ENCODE data around the gene RBM20. TPM values are rescaled to one million over a fixed set of nuclear protein-coding genes. Genes with fewer than 3 reads are reported as not detected.

Gene RBM20
- total RNA-seq, 1 experiment from 2014 or later = 0.17 TPM

- Histone ChIP-seq H2AK5ac (ENCODE audit: insufficient read length, low read length) (no peak overlapping the region), H4K91ac (ENCODE audit: insufficient read length, low read depth, low read length) (no peak overlapping the region), H3K79me1 (ENCODE audit: insufficient read depth, low read depth, low read length, poor library complexity, severe bottlenecking) (no peaks in the 10 kb centered on the region), H3T11ph (ENCODE audit: low read length) (no peak overlapping the region), H3K4me1 (ENCODE audit: insufficient read depth, low read length) (peaks cover 5% of the 10 kb centered on the region; the same call in 1 of the 2 replicates), H3K9ac (ENCODE audit: extremely low read depth, insufficient read length, low read length) (no peak overlapping the region), H3K27me3 (ENCODE audit: insufficient read depth, low read length) (no peaks in the 10 kb centered on the region), H4K20me1 (ENCODE audit: control insufficient read depth, insufficient read depth, insufficient read length) (no peaks in the 10 kb centered on the region), H4K8ac (replicated peaks; ENCODE audit: insufficient read length, low read depth, low read length) (no peak overlapping the region), H3K79me2 (ENCODE audit: insufficient read depth, low read length) (no peaks in the 10 kb centered on the region), H3K4ac (ENCODE audit: low read depth, low read length) (no peak overlapping the region), H2BK120ac (ENCODE audit: low read depth, low read length, poor library complexity, severe bottlenecking) (no peak overlapping the region), H2BK5ac (ENCODE audit: insufficient read length, low read length) (no peak overlapping the region), H2BK12ac (ENCODE audit: insufficient read length, low read depth, low read length) (no peak overlapping the region), H2BK15ac (ENCODE audit: low read depth, low read length) (no peak overlapping the region), H3K27ac (ENCODE audit: insufficient read length, low read depth, low read length) (no peak overlapping the region), H3K23ac (ENCODE audit: insufficient read length, low read depth, low read length) (no peak overlapping the region), H3K23me2 (ENCODE audit: insufficient read length, low read depth, low read length, poor library complexity, severe bottlenecking) (no peaks in the 10 kb centered on the region), H3K56ac (ENCODE audit: insufficient read length, low read depth, low read length) (no peak overlapping the region), H4K5ac (ENCODE audit: insufficient read length, low read depth, low read length) (no peak overlapping the region), H2AFZ (ENCODE audit: low read length) (no peak overlapping the region), H3K9me3 (ENCODE audit: control insufficient read depth, low read depth, low read length) (no peaks in the 10 kb centered on the region), H3K18ac (ENCODE audit: insufficient read length, low read depth, low read length) (no peak overlapping the region), H3K4me2 (ENCODE audit: insufficient read depth, insufficient read length, low read length) (no peak overlapping the region), H3K14ac (ENCODE audit: insufficient read depth, low read length) (no peak overlapping the region), H2BK20ac (ENCODE audit: low read depth, low read length, poor library complexity, severe bottlenecking) (no peak overlapping the region)
- H3K27ac Mint-ChIP-seq = no peak overlapping the region
- no peak for DNase-seq
- H3K4me1 Mint-ChIP-seq = peaks cover 5 to 9% of the 10 kb centered on the region in 2 experiments; a peak in 3 of 4 replicates
- H3K36me3 Mint-ChIP-seq (ENCODE audit: insufficient read depth in 1 of 3, low read depth in 3 of 3) = no peaks in the 10 kb centered on the region
- WGBS (ENCODE audit: extremely low coverage, insufficient read length, low lambda C conversion rate) = no CpG with 5 or more reads among the region's 6 CpGs
- H3K9me3 Mint-ChIP-seq = no peaks in the 10 kb centered on the region; a peak in 2 of 5 replicates
- no peak overlapping the region for H3K4me3 Mint-ChIP-seq
- TF ChIP-seq, protein P1, sequence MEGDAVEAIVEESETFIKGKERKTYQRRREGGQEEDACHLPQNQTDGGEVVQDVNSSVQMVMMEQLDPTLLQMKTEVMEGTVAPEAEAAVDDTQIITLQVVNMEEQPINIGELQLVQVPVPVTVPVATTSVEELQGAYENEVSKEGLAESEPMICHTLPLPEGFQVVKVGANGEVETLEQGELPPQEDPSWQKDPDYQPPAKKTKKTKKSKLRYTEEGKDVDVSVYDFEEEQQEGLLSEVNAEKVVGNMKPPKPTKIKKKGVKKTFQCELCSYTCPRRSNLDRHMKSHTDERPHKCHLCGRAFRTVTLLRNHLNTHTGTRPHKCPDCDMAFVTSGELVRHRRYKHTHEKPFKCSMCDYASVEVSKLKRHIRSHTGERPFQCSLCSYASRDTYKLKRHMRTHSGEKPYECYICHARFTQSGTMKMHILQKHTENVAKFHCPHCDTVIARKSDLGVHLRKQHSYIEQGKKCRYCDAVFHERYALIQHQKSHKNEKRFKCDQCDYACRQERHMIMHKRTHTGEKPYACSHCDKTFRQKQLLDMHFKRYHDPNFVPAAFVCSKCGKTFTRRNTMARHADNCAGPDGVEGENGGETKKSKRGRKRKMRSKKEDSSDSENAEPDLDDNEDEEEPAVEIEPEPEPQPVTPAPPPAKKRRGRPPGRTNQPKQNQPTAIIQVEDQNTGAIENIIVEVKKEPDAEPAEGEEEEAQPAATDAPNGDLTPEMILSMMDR (conservative IDR thresholded peaks at IDR 0.05) = no peak
- H3K27me3 Mint-ChIP-seq (ENCODE audit: low read depth) = peaks cover 6% of the 10 kb centered on the region
Measured at GRCh38 chr10:110652475-110653118, 8.5 kb downstream of the RBM20 start.
